ENCODE results near the gene ADAMTS16.

GRCh38 chr5:5146530-5147160, 6.5 kb downstream of the ADAMTS16 start:
- TF ChIP-seq CTCF (IDR thresholded peaks at IDR 0.05) (no peak), POLR2AphosphoS5 (IDR thresholded peaks at IDR 0.05) (no peak), POLR2A (IDR thresholded peaks at IDR 0.05) (no peak)
